ENCODE results near the gene ENTHD1.

- TF ChIP-seq GATA2 (IDR thresholded peaks at IDR 0.05; ENCODE audit: low read depth, low read length) (no peak), GATA3 (IDR thresholded peaks at IDR 0.05; ENCODE audit: low read depth, low read length) (no peak)
Measured at GRCh38 chr22:39697790-39698430, 195.7 kb downstream of the ENTHD1 start.
